Heart right ventricle (tissue), 16 donors: Measurements from ENCODE around the gene OIP5. TPM values are rescaled to one million over a fixed set of nuclear protein-coding genes. Genes with fewer than 3 reads are reported as not detected.

ENCODE experiments used
- ATAC-seq, 8 donors: fragments of 200-7000 bp; cut with Tn5 transposase; one replicate each; pipeline ENCODE4 v1.9.1; 2020; ENCODE audit warnings: mild to moderate bottlenecking in 8 of 8, moderate library complexity in 8 of 8, moderate number of reproducible peaks in 1 of 8
- DNase-seq, 2 donors: peaks; one replicate each; pipeline ENCODE4 v3.0.0-alpha.2; 2020
- H3K27ac ChIP-seq, 10 donors: fragments of 200-600 bp; sonication (generic) in 2 of 10; one replicate each; pipeline versions ENCODE4 v1.5.0 to v1.8.0; 2020 to 2022; ENCODE audit warnings: mild to moderate bottlenecking in 3 of 10
- H3K27me3 ChIP-seq, 7 donors: fragments of 200-600 bp; one replicate each; pipeline ENCODE4 v1.8.0; 2021 to 2022; ENCODE audit warnings: mild to moderate bottlenecking in 2 of 7
- H3K36me3 ChIP-seq, 9 donors: fragments of 200-600 bp; sonication (generic) in 1 of 9; one replicate each; pipeline versions ENCODE4 v1.5.0 to v1.8.0; 2020 to 2022; ENCODE audit warnings: mild to moderate bottlenecking in 2 of 9
- H3K4me1 ChIP-seq, 9 donors: fragments of 200-600 bp; sonication (generic) in 1 of 9; one replicate each; pipeline versions ENCODE4 v1.5.0 to v1.8.0; 2020 to 2022; ENCODE audit warnings: mild to moderate bottlenecking in 4 of 9
- H3K4me3 ChIP-seq, 10 donors: fragments of 200-600 bp; sonication (generic) in 2 of 10; one replicate each; pipeline versions ENCODE4 v1.5.0 to v1.8.0; 2020 to 2022; ENCODE audit warnings: mild to moderate bottlenecking in 7 of 10, moderate library complexity in 2 of 10
- H3K9me3 ChIP-seq, 11 donors: fragments of 200-600 bp in 10 of 11; sonication (generic) in 2 of 11; one replicate each; pipeline versions ENCODE4 v1.5.0 to v1.8.0; 2013 to 2022; ENCODE audit warnings: mild to moderate bottlenecking in 2 of 11, control low read depth in 1 of 11, moderate library complexity in 1 of 11
- CTCF ChIP-seq, 9 donors: fragments of 200-600 bp; sonication (generic) in 2 of 9; IDR thresholded peaks; one replicate each; pipeline versions ENCODE4 v1.5.0 to v1.8.0; 2021 to 2022; ENCODE audit warnings: antibody characterized with exemption in 9 of 9, mild to moderate bottlenecking in 5 of 9, moderate library complexity in 1 of 9
- WGBS, 2 donors: extraction: QIAGEN DNeasy Blood & Tissue Kit; methylation state at CpG; one replicate each; pipeline ENCODE4 v1.1.7; 2013; ENCODE audit warnings: inconsistent platforms in 1 of 2; 5-methylcytosine and 5-hydroxymethylcytosine counted together
- intact Hi-C, 10 donors: fragments of 100-400 bp; cut with DNase I; formaldehyde crosslinking; loops; one replicate each; pipeline versions ENCODE4 v1.11.1 to v1.14.2; 2022
- long read RNA-seq, 3 donors: library from polyadenylated mRNA; unstranded; transcript quantifications; one replicate each; pipeline ENCODE4 v2.0.0, GENCODE V29; 2020 to 2021
- polyA plus RNA-seq, 2 donors: library from polyadenylated mRNA; stranded (reverse); fragments of 200-250 nt; gene quantifications; one replicate each; pipeline ENCODE4 v1.2.3, GENCODE V29; 2013
- total RNA-seq, 10 donors: library from RNA; stranded (reverse); fragmentation: NEBNext Ultra II Directional in 3 of 10; extraction: Animal tissue kit (Norgen Biotek cat#: 25700) in 3 of 10; gene quantifications; one replicate each; pipeline versions ENCODE4 v1.2.1 to v1.2.4, GENCODE V29; 2021 to 2023
- donor health status: Arrhythmogenic right ventricular cardiomyopathy.
- donor health status: ischemic (EF 13 %, LVEDD 7.1; RV severe dilation, severe dysfunction).
- donor health status: healthy with polysubstance abuse.
- donor health status: DM: no; HTN: yes; CAD: no.
- donor health status: DM: no; HTN: no; CAD: no.
- donor health status: ischemic (EF 25% LVEDD 6.9; RV normal size, moderate dysfunction).
- donor health status: ischemic (EF 25% LVEDD 5.7; RV mildly dilated, moderate dysfunction).
- donor health status: healthy.
- donor health status: DM: yes; HTN: yes; CAD: no.
- donor health status: Ischemic cardiomyopathy.
- donor health status: ischemic (EF 35%, LVEDD 5.7; RV mildly dilated, moderate dysfunction).
- donor health status: nonischemic (EF 11% LVEDD 7.7; RV severe dilation, severe dysfunction).
- donor health status: DM: yes; HTN: yes; CAD: no.
- donor health status: PGD.
- donor health status: ischemic (EF 29% LVEDD 5.4; RV normal size, mild dysfunction).
- donor health status: nonischemic (EF 23%, LVEDD 6.1; RV moderate dilation, normal function).

OIP5 gene
- 1 to 10 TPM in 1 of 10 donors, under 1 TPM in 4, not detected in 5; 0.18 to 1.0 (median 0.23) TPM for total RNA-seq
- polyA plus RNA-seq, result under 1 TPM in 1 of 2 donors, not detected in 1; 0.33 TPM
- long read RNA-seq, donor 1, partial matches to known transcripts, result 0 of 4 reads
- long read RNA-seq, donor 1, other reads (novel, unspliced or antisense), result 4 of 4 reads
- long read RNA-seq, donor 2, result 0 reads
- long read RNA-seq, donor 3, partial matches to known transcripts, result 0 of 5 reads
- long read RNA-seq, donor 3, other reads (novel, unspliced or antisense), result 5 of 5 reads

DNA sequence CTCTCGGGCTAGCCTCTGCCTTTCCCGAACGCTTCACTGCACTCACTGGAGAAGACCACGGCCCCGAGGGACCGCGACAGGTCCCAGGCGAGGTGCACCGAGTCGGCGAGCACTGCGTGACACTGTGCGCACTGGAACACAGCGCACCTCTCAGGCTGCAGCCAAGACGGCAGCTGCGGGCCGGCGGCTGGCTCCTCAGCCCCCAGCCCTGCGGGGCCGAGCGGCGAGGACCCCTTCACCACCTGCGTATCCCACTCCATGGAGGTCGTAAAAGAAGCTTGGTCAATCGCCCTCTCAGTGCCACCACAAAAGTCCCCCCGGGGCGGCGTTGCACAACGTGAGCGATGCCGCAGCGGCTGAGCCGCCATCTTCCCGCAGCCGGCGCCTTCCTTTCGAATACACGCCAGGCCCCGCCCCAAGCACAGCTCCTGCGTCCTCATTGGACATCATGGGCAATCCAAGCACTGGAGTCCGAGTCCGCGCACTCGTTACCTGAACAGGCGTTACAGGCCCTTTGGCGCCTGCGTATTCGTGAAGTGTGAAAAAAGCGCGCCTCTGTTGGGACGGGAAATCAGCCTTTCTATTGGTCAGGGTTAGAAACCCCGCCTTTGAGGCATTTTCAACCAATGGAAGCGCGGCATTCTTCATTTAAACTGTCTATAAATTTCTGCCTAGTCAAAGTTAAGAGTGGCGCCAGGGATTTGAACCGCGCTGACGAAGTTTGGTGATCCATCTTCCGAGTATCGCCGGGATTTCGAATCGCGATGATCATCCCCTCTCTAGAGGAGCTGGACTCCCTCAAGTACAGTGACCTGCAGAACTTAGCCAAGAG, at the start of gene OIP5, which contains the start of gene NUSAP1:
Gene OIP5 (minus strand): TSS at position 398 of the 832 bp plus-strand sequence. CDS start 30 bp downstream, at position 368.
Gene NUSAP1 (plus strand): TSS at position 688 of the 832 bp plus-strand sequence. CDS start 77 bp downstream, at position 765.
- peak in 5 of 9 donors; percentile 39 to 76 (median 72) for TF ChIP-seq CTCF (IDR thresholded peaks at IDR 0.05)
- ATAC-seq (peak; percentile 99 to 100 (median 99)), DNase-seq (peak; percentile 95 to 97)
- peak within 1 kb of the TSS; percentile 73 to 96 (median 84) for H3K4me3 ChIP-seq
- H3K27me3 ChIP-seq, result no peaks in the 10 kb centered on the region
- 0% methylated on average over 64 of the region's 64 CpGs for WGBS, 2 donors
- H3K4me1 ChIP-seq, result peaks cover 0 to 42% (median 11%) of the 10 kb centered on the region in 9 donors
- no peaks in the 10 kb centered on the region for H3K36me3 ChIP-seq
- intact Hi-C loops, result loop anchor here in 3 of 10 donors (1.0 to 5.0 kb wide), 5 partner anchors 50 to 430 kb away; partner anchors contain the start of genes CHP1 (in 1 of the 3), INO80 (in 1 of the 3) and RTF1 (in 1 of the 3)
- peak within 1 kb of the TSS in 7 of 10 donors; percentile 4 to 81 (median 42) for H3K27ac ChIP-seq
- H3K9me3 ChIP-seq, result no peaks in the 10 kb centered on the region

DNA sequence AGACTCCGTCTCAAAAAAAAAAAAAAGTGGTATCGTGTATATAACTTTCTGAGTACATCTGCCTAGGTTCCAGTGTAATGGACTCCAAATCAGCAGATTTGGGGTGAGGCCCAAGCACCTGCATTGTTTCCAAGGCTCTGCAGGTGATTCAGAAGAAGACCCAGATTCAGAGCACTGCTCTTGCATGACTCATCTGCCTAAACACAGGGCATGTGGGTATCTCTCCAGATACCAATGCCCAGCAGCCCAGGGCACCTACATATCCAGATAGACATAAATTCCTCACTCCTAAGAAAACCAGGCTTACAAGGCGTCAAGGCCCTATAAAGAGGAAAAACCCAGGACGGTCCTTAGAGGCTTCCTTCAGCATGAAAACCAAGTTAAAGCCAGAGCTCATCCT, 45.6 kb upstream of the OIP5 start:
- no peak overlapping the region for H3K27ac ChIP-seq
- no peaks in the 10 kb centered on the region for H3K27me3 ChIP-seq
- H3K4me1 ChIP-seq, result no peaks in the 10 kb centered on the region
- no peaks in the 10 kb centered on the region for H3K9me3 ChIP-seq
- no peak for TF ChIP-seq CTCF (IDR thresholded peaks at IDR 0.05)
- DNase-seq (no peak), ATAC-seq (no peak)
- H3K36me3 ChIP-seq, result peaks cover 0 to 58% (median 0%) of the 10 kb centered on the region in 9 donors
- intact Hi-C loops, result no loop called here
- H3K4me3 ChIP-seq, result no peak overlapping the region
- 95% methylated on average over 4 of the region's 4 CpGs for WGBS, 2 donors

- Histone ChIP-seq H3K36me3 (peaks cover 0 to 92% (median 0%) of the 10 kb centered on the region in 9 donors), H3K27me3 (no peaks in the 10 kb centered on the region), H3K27ac (no peak overlapping the region), H3K4me3 (no peak overlapping the region), H3K4me1 (peaks cover 0 to 8% (median 0%) of the 10 kb centered on the region in 9 donors), H3K9me3 (no peaks in the 10 kb centered on the region)
- no peak for TF ChIP-seq CTCF (IDR thresholded peaks at IDR 0.05)
- intact Hi-C loops, result no loop called here
- 53 to 65% methylated on average over 3 of the region's 3 CpGs for WGBS, 2 donors
- ATAC-seq (peak in 7 of 8 donors; percentile 25 to 79 (median 75)), DNase-seq (peak in 1 of 2 donors; percentile 23)
Measured at GRCh38 chr15:41367418-41367817, 35.0 kb upstream of the OIP5 start.

GRCh38 chr15:41354371-41354770, 22.0 kb upstream of the OIP5 start:
- Histone ChIP-seq H3K4me3 (no peak overlapping the region), H3K9me3 (no peaks in the 10 kb centered on the region), H3K4me1 (no peaks in the 10 kb centered on the region), H3K36me3 (peaks cover 0 to 89% (median 0%) of the 10 kb centered on the region in 9 donors), H3K27ac (no peak overlapping the region), H3K27me3 (no peaks in the 10 kb centered on the region)
- 96% methylated on average over 10 of the region's 10 CpGs for WGBS, 2 donors
- ATAC-seq, result no peak
- intact Hi-C loops, result no loop called here
- no peak for TF ChIP-seq CTCF (IDR thresholded peaks at IDR 0.05)
- DNase-seq, result no peak
